ENCODE measurements around the gene LLGL2.

The LLGL2 gene

GRCh38 chr17:75553295-75554110 is 28.0 kb downstream of the LLGL2 start:
- no CpG with 5 or more reads among the region's 8 CpGs for WGBS (ENCODE audit: insufficient coverage, insufficient read length)
- Histone ChIP-seq H3K27ac (ENCODE audit: low read length) (no peak overlapping the region), H3K4me3 (ENCODE audit: low read length) (no peak overlapping the region), H3K27me3 (ENCODE audit: control insufficient read depth, insufficient read depth, low read length) (no peaks in the 10 kb centered on the region), H3K4me1 (ENCODE audit: control insufficient read depth, insufficient read depth, low read length) (peaks cover 7% of the 10 kb centered on the region), H3K36me3 (ENCODE audit: control insufficient read depth, insufficient read depth, low read length) (no peaks in the 10 kb centered on the region), H3K9me3 (ENCODE audit: control insufficient read depth, insufficient read depth, low read length) (no peaks in the 10 kb centered on the region)
- DNase-seq (ENCODE audit: low read depth, low spot score): no peak

- peaks cover 3% of the 10 kb centered on the region; the same call in 1 of the 2 replicates for H3K36me3 ChIP-seq (ENCODE audit: control insufficient read depth, insufficient read depth, low read length)
- DNase-seq (ENCODE audit: low read depth, low spot score): no peak
- H3K4me1 ChIP-seq (ENCODE audit: control insufficient read depth, insufficient read depth, low read length): peaks cover 1% of the 10 kb centered on the region; the same call in 1 of the 2 replicates
- H3K27me3 ChIP-seq (ENCODE audit: control insufficient read depth, insufficient read depth, low read length): no peaks in the 10 kb centered on the region
- no peak overlapping the region for H3K4me3 ChIP-seq (ENCODE audit: low read length)
- no peaks in the 10 kb centered on the region for H3K9me3 ChIP-seq (ENCODE audit: control insufficient read depth, insufficient read depth, low read length)
- WGBS (ENCODE audit: insufficient coverage, insufficient read length): no CpG with 5 or more reads among the region's 21 CpGs
- H3K27ac ChIP-seq (ENCODE audit: low read length): no peak overlapping the region
Measured at GRCh38 chr17:75555679-75556153, 30.2 kb downstream of the LLGL2 start.

- H3K27me3 ChIP-seq (ENCODE audit: control insufficient read depth, insufficient read depth, low read length): no peaks in the 10 kb centered on the region
- H3K9me3 ChIP-seq (ENCODE audit: control insufficient read depth, insufficient read depth, low read length): no peaks in the 10 kb centered on the region
- peaks cover 3% of the 10 kb centered on the region; the same call in 1 of the 2 replicates for H3K36me3 ChIP-seq (ENCODE audit: control insufficient read depth, insufficient read depth, low read length)
- H3K4me1 ChIP-seq (ENCODE audit: control insufficient read depth, insufficient read depth, low read length): no peaks in the 10 kb centered on the region
- no CpG with 5 or more reads among the region's 15 CpGs for WGBS (ENCODE audit: insufficient coverage, insufficient read length)
- no peak overlapping the region for H3K27ac ChIP-seq (ENCODE audit: low read length)
- no peak for DNase-seq (ENCODE audit: low read depth, low spot score)
- no peak overlapping the region for H3K4me3 ChIP-seq (ENCODE audit: low read length)
Measured at GRCh38 chr17:75557075-75557851, 31.8 kb downstream of the LLGL2 start.

- DNase-seq (ENCODE audit: low read depth, low spot score): no peak
- Histone ChIP-seq H3K27me3 (ENCODE audit: control insufficient read depth, insufficient read depth, low read length) (no peaks in the 10 kb centered on the region), H3K36me3 (ENCODE audit: control insufficient read depth, insufficient read depth, low read length) (peaks cover 7% of the 10 kb centered on the region; the same call in 1 of the 2 replicates), H3K4me3 (ENCODE audit: low read length) (no peak overlapping the region), H3K9me3 (ENCODE audit: control insufficient read depth, insufficient read depth, low read length) (no peaks in the 10 kb centered on the region), H3K4me1 (ENCODE audit: control insufficient read depth, insufficient read depth, low read length) (no peaks in the 10 kb centered on the region), H3K27ac (ENCODE audit: low read length) (no peak overlapping the region)
- WGBS (ENCODE audit: insufficient coverage, insufficient read length): no CpG with 5 or more reads among the region's 18 CpGs
Measured at GRCh38 chr17:75557852-75558665, 32.6 kb downstream of the LLGL2 start.

GRCh38 chr17:75558666-75559530 is 33.4 kb downstream of the LLGL2 start:
- no peaks in the 10 kb centered on the region for H3K4me1 ChIP-seq (ENCODE audit: control insufficient read depth, insufficient read depth, low read length)

GRCh38 chr17:75559958-75560533 is 34.5 kb downstream of the LLGL2 start:
- Histone ChIP-seq H3K27ac (ENCODE audit: low read length) (no peak overlapping the region), H3K4me3 (ENCODE audit: low read length) (no peak overlapping the region), H3K36me3 (ENCODE audit: control insufficient read depth, insufficient read depth, low read length) (peaks cover 15% of the 10 kb centered on the region; the same call in 1 of the 2 replicates), H3K27me3 (ENCODE audit: control insufficient read depth, insufficient read depth, low read length) (no peaks in the 10 kb centered on the region), H3K4me1 (ENCODE audit: control insufficient read depth, insufficient read depth, low read length) (no peaks in the 10 kb centered on the region), H3K9me3 (ENCODE audit: control insufficient read depth, insufficient read depth, low read length) (no peaks in the 10 kb centered on the region)
- WGBS (ENCODE audit: insufficient coverage, insufficient read length): no CpG with 5 or more reads among the region's 9 CpGs
- no peak for DNase-seq (ENCODE audit: low read depth, low spot score)

More at GRCh38 chr17:75558666-75559530, 33.4 kb downstream of the LLGL2 start:
- Histone ChIP-seq H3K36me3 (ENCODE audit: control insufficient read depth, insufficient read depth, low read length) (peaks cover 10% of the 10 kb centered on the region; the same call in 1 of the 2 replicates), H3K27me3 (ENCODE audit: control insufficient read depth, insufficient read depth, low read length) (no peaks in the 10 kb centered on the region), H3K9me3 (ENCODE audit: control insufficient read depth, insufficient read depth, low read length) (no peaks in the 10 kb centered on the region), H3K27ac (ENCODE audit: low read length) (no peak overlapping the region), H3K4me3 (ENCODE audit: low read length) (no peak overlapping the region)
- WGBS (ENCODE audit: insufficient coverage, insufficient read length): no CpG with 5 or more reads among the region's 38 CpGs
- no peak for DNase-seq (ENCODE audit: low read depth, low spot score)

- H3K4me1 ChIP-seq (ENCODE audit: control insufficient read depth, insufficient read depth, low read length): no peaks in the 10 kb centered on the region
- no peaks in the 10 kb centered on the region for H3K27me3 ChIP-seq (ENCODE audit: control insufficient read depth, insufficient read depth, low read length)
- no peak overlapping the region for H3K4me3 ChIP-seq (ENCODE audit: low read length)
- no peaks in the 10 kb centered on the region for H3K9me3 ChIP-seq (ENCODE audit: control insufficient read depth, insufficient read depth, low read length)
- no peak for DNase-seq (ENCODE audit: low read depth, low spot score)
- H3K27ac ChIP-seq (ENCODE audit: low read length): no peak overlapping the region
- WGBS (ENCODE audit: insufficient coverage, insufficient read length): no CpG with 5 or more reads among the region's 5 CpGs
- peaks cover 17% of the 10 kb centered on the region; the same call in 1 of the 2 replicates for H3K36me3 ChIP-seq (ENCODE audit: control insufficient read depth, insufficient read depth, low read length)
Measured at GRCh38 chr17:75561927-75562603, 36.6 kb downstream of the LLGL2 start.

GRCh38 chr17:75563063-75563758 is 37.7 kb downstream of the LLGL2 start:
- no peaks in the 10 kb centered on the region for H3K9me3 ChIP-seq (ENCODE audit: control insufficient read depth, insufficient read depth, low read length)
- no CpG with 5 or more reads among the region's 28 CpGs for WGBS (ENCODE audit: insufficient coverage, insufficient read length)
- peaks cover 17% of the 10 kb centered on the region; the same call in 1 of the 2 replicates for H3K36me3 ChIP-seq (ENCODE audit: control insufficient read depth, insufficient read depth, low read length)
- H3K27me3 ChIP-seq (ENCODE audit: control insufficient read depth, insufficient read depth, low read length): no peaks in the 10 kb centered on the region
- H3K27ac ChIP-seq (ENCODE audit: low read length): no peak overlapping the region
- no peak overlapping the region for H3K4me3 ChIP-seq (ENCODE audit: low read length)
- DNase-seq (ENCODE audit: low read depth, low spot score): no peak
- no peaks in the 10 kb centered on the region for H3K4me1 ChIP-seq (ENCODE audit: control insufficient read depth, insufficient read depth, low read length)
